IMR-90 (cell line): ENCODE data around the gene SERPING1. TPM values are rescaled to one million over a fixed set of nuclear protein-coding genes. Genes with fewer than 3 reads are reported as not detected.

Experiments used
- ATAC-seq: fragments of 200-7000 bp; cut with Tn5 transposase; 2 replicates; pipeline ENCODE4 v1.9.1; 2020; ENCODE audit warnings: low read depth, mild to moderate bottlenecking, moderate library complexity
- BruUV-seq: library from RNA; stranded (reverse); fragments of 400-500 nt; replicated peaks from 2 replicates; lab custom pipeline; 2021; lab: Mats Ljungman, UMichigan
- CTCF ChIA-PET: fragments of 300-600 bp; formaldehyde crosslinking; extraction: SDS; loops from one replicate; lab custom pipeline; 2021; ENCODE audit warnings: antibody characterized with exemption; lab: Yijun Ruan, JAX
- POLR2A ChIA-PET: fragments of 300-600 bp; sonication (Branson Sonifier 250); formaldehyde crosslinking; loops from one replicate; lab custom pipeline; 2022; ENCODE audit warnings: antibody characterized with exemption; ENCODE audit not compliant: unreplicated experiment; lab: Charles Lee
- DNase-seq: peaks from one replicate; pipeline ENCODE4 v3.0.0; 2013
- H2AFZ ChIP-seq: replicated peaks from 2 replicates; pipeline ENCODE3; 2013; ENCODE audit warnings: low read length, mild to moderate bottlenecking; ENCODE audit not compliant: poor library complexity
- H2AK5ac ChIP-seq: 2 replicates; pipeline ENCODE4 v1.6.1; 2013; ENCODE audit warnings: low read depth, low read length, inconsistent platforms
- H2AK9ac ChIP-seq: replicated peaks from 2 replicates; pipeline ENCODE3; 2013; ENCODE audit warnings: mild to moderate bottlenecking, low read depth, low read length, moderate library complexity; ENCODE audit not compliant: poor library complexity
- H2BK120ac ChIP-seq: 2 replicates; pipeline ENCODE4 v1.6.1; 2013; ENCODE audit warnings: low read depth, low read length, inconsistent platforms
- H2BK15ac ChIP-seq: 3 replicates; pipeline ENCODE4 v1.6.1; 2013; ENCODE audit warnings: low read depth, low read length, inconsistent platforms
- H2BK20ac ChIP-seq: 2 replicates; pipeline ENCODE4 v1.6.1; 2013; ENCODE audit warnings: low read depth, mild to moderate bottlenecking, inconsistent platforms, low read length, moderate library complexity
- H2BK5ac ChIP-seq: 2 replicates; pipeline ENCODE4 v1.6.1; 2013; ENCODE audit warnings: mild to moderate bottlenecking, low read depth, low read length, inconsistent platforms; ENCODE audit not compliant: poor library complexity, severe bottlenecking
- H3K14ac ChIP-seq: replicated peaks from 2 replicates; pipeline ENCODE4 v1.6.1; 2013; ENCODE audit warnings: low read depth, low read length, inconsistent platforms
- H3K18ac ChIP-seq: 2 replicates; pipeline ENCODE4 v1.6.1; 2013; ENCODE audit warnings: low read depth, low read length, control low read depth
- H3K23ac ChIP-seq: 2 replicates; pipeline ENCODE4 v1.6.1; 2013; ENCODE audit warnings: low read depth, low read length, inconsistent platforms
- H3K27ac ChIP-seq: 2 replicates; pipeline ENCODE4 v1.5.1; 2013; ENCODE audit warnings: mild to moderate bottlenecking, control low read depth, low read length; ENCODE audit not compliant: insufficient read depth
- H3K27me3 ChIP-seq: 2 replicates; pipeline ENCODE4 v1.6.1; 2013; ENCODE audit warnings: low read length; ENCODE audit not compliant: control insufficient read depth, insufficient read depth
- H3K36me3 ChIP-seq: 2 replicates; pipeline ENCODE4 v1.6.1; 2013; ENCODE audit warnings: low read length, mixed read lengths; ENCODE audit not compliant: control insufficient read depth, insufficient read depth
- H3K4ac ChIP-seq: 2 replicates; pipeline ENCODE4 v1.6.1; 2013; ENCODE audit warnings: low read depth, low read length, inconsistent platforms
- H3K4me1 ChIP-seq: 2 replicates; pipeline ENCODE4 v1.6.1; 2013; ENCODE audit warnings: low read length, mixed read lengths; ENCODE audit not compliant: control insufficient read depth, insufficient read depth
- H3K4me2 ChIP-seq: 2 replicates; pipeline ENCODE4 v1.6.1; 2013; ENCODE audit warnings: low read depth, mild to moderate bottlenecking, control low read depth, low read length, moderate library complexity
- H3K4me3 ChIP-seq: 2 replicates; pipeline ENCODE4 v1.5.1; 2013; ENCODE audit warnings: low read depth, mild to moderate bottlenecking, control low read depth, low read length, moderate library complexity; ENCODE audit not compliant: insufficient read depth
- H3K56ac ChIP-seq: 2 replicates; pipeline ENCODE4 v1.6.1; 2013; ENCODE audit warnings: low read length, inconsistent platforms; ENCODE audit not compliant: insufficient read depth; ENCODE audit errors: extremely low read depth
- H3K79me1 ChIP-seq, 2 experiments: 2 replicates each; pipeline ENCODE4 v1.6.1; 2013; ENCODE audit warnings: low read length in 2 of 2, inconsistent platforms in 1 of 2, low read depth in 1 of 2
- H3K9ac ChIP-seq: 2 replicates; pipeline ENCODE4 v1.6.1; 2013; ENCODE audit warnings: low read depth, low read length, control low read depth
- H3K9me1 ChIP-seq: 2 replicates; pipeline ENCODE4 v1.6.1; 2013; ENCODE audit warnings: low read length, inconsistent platforms; ENCODE audit not compliant: insufficient read depth
- H3K9me3 ChIP-seq: 2 replicates; pipeline ENCODE4 v1.6.1; 2013; ENCODE audit warnings: low read length; ENCODE audit not compliant: control insufficient read depth, insufficient read depth
- H4K20me1 ChIP-seq: 2 replicates; pipeline ENCODE4 v1.6.1; 2013; ENCODE audit warnings: low read length, inconsistent platforms; ENCODE audit not compliant: insufficient read depth
- H4K5ac ChIP-seq: 2 replicates; pipeline ENCODE4 v1.6.1; 2013; ENCODE audit warnings: mild to moderate bottlenecking, low read depth, low read length, control low read depth
- H4K8ac ChIP-seq, 2 experiments: 2 replicates each; pipeline ENCODE4 v1.6.1; 2013; ENCODE audit warnings: low read depth in 2 of 2, low read length in 2 of 2, control low read depth in 1 of 2, inconsistent platforms in 1 of 2
- H4K91ac ChIP-seq: 2 replicates; pipeline ENCODE4 v1.6.1; 2013; ENCODE audit warnings: low read depth, low read length, inconsistent platforms; ENCODE audit not compliant: insufficient read depth
- CHD1 ChIP-seq: IDR thresholded peaks from 2 replicates; pipeline ENCODE4 v1.6.1; 2012; ENCODE audit warnings: low read depth, low read length, improper control_type of control experiment
- CTCF ChIP-seq: conservative IDR thresholded peaks from 2 replicates; pipeline ENCODE4 v1.5.1; 2012; ENCODE audit warnings: mild to moderate bottlenecking, low read depth, low read length, improper control_type of control experiment
- ELK1 ChIP-seq: fragments of 150-350 bp; IDR thresholded peaks from 2 replicates; pipeline ENCODE4 v1.6.1; 2016; ENCODE audit warnings: low read depth, mild to moderate bottlenecking, low read length, moderate library complexity, borderline replicate concordance
- FOS ChIP-seq: fragments of 150-350 bp; IDR thresholded peaks from 2 replicates; pipeline ENCODE4 v1.6.1; 2016; ENCODE audit warnings: low read depth, low read length
- MAFK ChIP-seq: IDR thresholded peaks from 2 replicates; pipeline ENCODE4 v1.6.1; 2012; ENCODE audit warnings: low read depth, low read length, improper control_type of control experiment
- MXI1 ChIP-seq: IDR thresholded peaks from 2 replicates; pipeline ENCODE4 v1.6.1; 2012; ENCODE audit warnings: low read depth, mild to moderate bottlenecking, low read length, moderate library complexity, borderline replicate concordance
- NFE2L2 ChIP-seq: fragments of 150-350 bp; IDR thresholded peaks from 2 replicates; pipeline ENCODE4 v1.6.1; 2016; ENCODE audit warnings: low read depth, mild to moderate bottlenecking, low read length
- RFX5 ChIP-seq: IDR thresholded peaks from 2 replicates; pipeline ENCODE4 v1.8.0; 2012; ENCODE audit warnings: low read depth, mild to moderate bottlenecking, low read length, moderate library complexity
- USF2 ChIP-seq: fragments of 150-350 bp; IDR thresholded peaks from 2 replicates; pipeline ENCODE4 v1.6.1; 2017; ENCODE audit warnings: mild to moderate bottlenecking, antibody characterized with exemption, low read length, low read depth
- dilution Hi-C: fragments of 300-500 bp; cut with HindIII; formaldehyde crosslinking; loops from one replicate; pipeline ENCODE4 v1.14.3; 2018; ENCODE audit warnings: low sequenced_read_pairs; ENCODE audit not compliant: unreplicated experiment
- in situ Hi-C: fragments of 300-500 bp; cut with MboI; formaldehyde crosslinking; loops from 3 replicates; pipeline ENCODE4 v1.14.3; 2019; ENCODE audit warnings: low sequenced_read_pairs, inconsistent platforms, mixed read lengths
- intact Hi-C: fragments of 100-400 bp; cut with micrococcal nuclease; formaldehyde crosslinking; loops from 2 replicates; pipeline ENCODE4 v1.10.0; 2022
- polyA plus RNA-seq, 3 experiments: library from polyadenylated mRNA; depleted of rRNA; stranded (reverse); fragments of >200 nt; gene quantifications; 2 replicates each; pipeline ENCODE4 v1.2.3, GENCODE V29; 2012; ENCODE audit warnings: low replicate concordance in 1 of 3
- total RNA-seq: library from RNA; depleted of rRNA; stranded (reverse); fragments of >200 nt; gene quantifications from 2 replicates; pipeline ENCODE4 v1.2.3, GENCODE V29; 2012

The SERPING1 gene
- total and polyA plus RNA-seq, 2 of the 4 experiments (the other 2 are of a cell fraction) = 2.0 to 30.7 TPM

GRCh38 chr11:57634311-57634710, 36.8 kb downstream of the SERPING1 start:
- dilution Hi-C loops = no loop called here
- TF ChIP-seq RFX5 (no peak), MXI1 (no peak), USF2 (no peak), MAFK (no peak), NFE2L2 (no peak), CTCF (no peak), CHD1 (no peak), FOS (no peak), ELK1 (no peak)
- CTCF ChIA-PET = interaction anchor here (0.9 to 1.1 kb wide), 2 partner anchors 9 to 66 kb away, joined by 3 to 4 read pairs; no protein-coding TSS in a partner anchor

More at GRCh38 chr11:57634311-57634710, 36.8 kb downstream of the SERPING1 start:
- H3K4me3 ChIP-seq = no peak overlapping the region
- no peak overlapping the region for H2AFZ ChIP-seq
- POLR2A ChIA-PET = no interaction called here
- no peak overlapping the region for H2BK120ac ChIP-seq
- peaks cover 3% of the 10 kb centered on the region for H3K4me1 ChIP-seq
- H3K14ac ChIP-seq = no peak overlapping the region
- 0 out of 2 replicates have a peak, but pooled peaks cover 4% of the 10 kb centered on the region for H4K20me1 ChIP-seq
- H4K8ac ChIP-seq = no peak overlapping the region
- H2AK9ac ChIP-seq = no peak overlapping the region
- ATAC-seq (no peak), DNase-seq (no peak)
- H2AK5ac ChIP-seq = no peak overlapping the region
- no TSS peak for BruUV-seq
- H3K27me3 ChIP-seq = peaks cover 30% of the 10 kb centered on the region
- no peaks in the 10 kb centered on the region for H3K36me3 ChIP-seq
- peaks cover 3 to 14% of the 10 kb centered on the region in 2 experiments; a peak in 3 of 4 replicates for H3K79me1 ChIP-seq
- H3K27ac ChIP-seq = no peak overlapping the region
- H3K9me1 ChIP-seq = peaks cover 6% of the 10 kb centered on the region
- no peak overlapping the region for H3K18ac ChIP-seq
- no peak overlapping the region for H4K5ac ChIP-seq
- intact Hi-C loops = no loop called here
- H3K23ac ChIP-seq = no peak overlapping the region
- H4K91ac ChIP-seq = no peak overlapping the region
- H3K9ac ChIP-seq = no peak overlapping the region
- no peak overlapping the region for H3K4ac ChIP-seq
- no peak overlapping the region for H2BK5ac ChIP-seq
- no peak overlapping the region for H2BK15ac ChIP-seq
- H3K56ac ChIP-seq = no peak overlapping the region
- no peak overlapping the region for H3K4me2 ChIP-seq
- H3K9me3 ChIP-seq = no peaks in the 10 kb centered on the region
- H2BK20ac ChIP-seq = no peak overlapping the region
- in situ Hi-C loops = no loop called here
